Measurements from ENCODE around the gene ZNF70.
"Not testable (repeated sequence)": the region's sequence is repeated elsewhere in the genome, so short reads cannot be mapped to it uniquely, and the experiment has no call there.

The ZNF70 gene

DNA sequence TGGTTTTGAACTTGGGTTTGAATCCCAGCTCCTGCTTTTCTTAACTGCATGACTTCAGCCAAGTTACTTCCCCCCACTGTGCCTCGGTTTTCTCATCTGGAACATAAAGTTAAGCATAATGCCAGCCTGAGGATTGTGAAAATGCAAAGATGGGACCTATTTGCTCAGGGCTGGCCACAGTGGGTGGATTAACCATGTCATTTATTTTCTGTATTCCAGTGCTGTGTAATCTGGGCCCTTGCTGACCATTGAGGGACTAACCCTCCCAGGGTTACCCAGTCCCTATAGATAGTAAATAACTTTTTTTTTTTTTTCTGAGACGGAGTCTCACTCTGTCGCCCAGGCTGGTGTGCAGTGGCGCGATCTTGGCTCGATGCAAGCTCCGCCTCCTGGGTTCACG lies 4.8 kb upstream of the ZNF70 start:
- no peak for DNase-seq

DNA sequence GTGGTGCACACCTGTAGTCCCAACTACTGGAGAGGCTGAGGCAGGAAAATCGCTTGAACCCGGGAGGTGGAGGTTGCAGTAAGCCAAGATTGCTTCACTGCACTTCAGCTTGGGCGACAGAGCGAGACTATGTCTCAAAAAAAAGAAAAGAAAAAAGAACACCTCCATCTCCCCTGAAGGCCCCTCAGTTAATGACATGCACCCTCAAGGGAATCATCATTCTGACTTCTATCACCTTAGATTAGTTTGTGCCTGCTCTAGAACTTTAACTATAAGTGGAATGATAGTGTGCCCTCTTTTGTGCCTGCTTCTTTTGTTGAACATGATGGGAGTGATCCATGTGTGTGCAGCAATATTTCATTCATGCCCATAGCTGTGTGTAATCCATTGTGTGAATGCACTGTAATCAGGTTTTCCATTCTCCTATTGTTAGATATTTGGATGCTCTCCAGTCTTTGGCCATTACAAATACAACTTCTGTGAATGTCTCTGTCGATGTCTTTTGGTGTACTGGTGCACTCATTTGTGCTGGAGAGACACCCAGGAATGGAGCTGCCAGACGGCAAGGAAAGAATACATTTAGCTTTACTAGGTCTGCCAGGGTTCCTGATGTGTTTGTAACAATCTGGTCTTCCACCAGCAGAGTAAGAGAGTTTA lies 4.2 kb upstream of the ZNF70 start:
- no peak for DNase-seq

- DNase-seq = no peak
Observed at GRCh38 chr22:23754220-23754919, 3.5 kb upstream of the ZNF70 start, which contains the start of gene VPREB3. Gene VPREB3, minus strand, starts transcription at chr22:23754425. Its CDS starts 62 bp downstream, at chr22:23754363.

DNA sequence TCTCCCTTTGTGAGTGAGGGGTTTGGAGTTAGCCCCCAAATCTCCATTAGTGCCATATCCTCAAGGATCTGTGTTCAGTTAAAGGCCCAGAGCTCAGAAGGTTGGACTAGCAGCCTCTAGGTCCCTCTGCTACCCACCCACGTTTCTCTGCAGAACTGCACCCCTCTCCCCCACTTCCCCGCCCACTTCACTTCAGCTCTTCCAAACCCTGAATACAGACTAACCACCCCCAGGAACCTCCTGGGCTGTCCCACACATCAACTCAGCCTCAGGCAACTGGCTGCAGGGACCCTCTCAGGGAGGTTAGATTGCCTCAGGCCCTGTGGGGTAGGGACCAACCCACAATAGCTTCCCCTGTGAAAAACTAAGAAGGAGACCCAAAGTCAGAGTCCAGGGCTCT lies 2.5 kb upstream of the ZNF70 start:
- DNase-seq = no peak

DNA sequence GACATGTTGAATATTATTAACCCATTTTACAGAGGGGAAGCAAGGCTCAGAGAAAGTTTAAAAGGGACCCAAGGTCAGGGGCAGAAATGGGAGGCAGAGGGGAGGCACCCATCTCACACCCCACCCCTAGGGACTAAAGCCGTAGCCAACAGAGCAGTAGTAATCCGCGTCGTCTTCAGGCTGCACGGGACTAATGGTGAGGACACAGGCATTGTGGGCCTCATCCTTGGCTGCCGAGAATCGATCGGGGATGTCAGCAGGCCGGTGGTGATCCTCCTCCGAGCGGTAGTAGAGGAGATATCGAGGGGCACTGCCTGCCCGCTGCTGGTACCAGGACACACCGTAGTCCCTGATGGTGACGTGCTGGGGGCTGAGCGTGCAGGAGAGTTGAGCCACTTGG lies 1.8 kb upstream of the ZNF70 start:
- DNase-seq = no peak

DNA sequence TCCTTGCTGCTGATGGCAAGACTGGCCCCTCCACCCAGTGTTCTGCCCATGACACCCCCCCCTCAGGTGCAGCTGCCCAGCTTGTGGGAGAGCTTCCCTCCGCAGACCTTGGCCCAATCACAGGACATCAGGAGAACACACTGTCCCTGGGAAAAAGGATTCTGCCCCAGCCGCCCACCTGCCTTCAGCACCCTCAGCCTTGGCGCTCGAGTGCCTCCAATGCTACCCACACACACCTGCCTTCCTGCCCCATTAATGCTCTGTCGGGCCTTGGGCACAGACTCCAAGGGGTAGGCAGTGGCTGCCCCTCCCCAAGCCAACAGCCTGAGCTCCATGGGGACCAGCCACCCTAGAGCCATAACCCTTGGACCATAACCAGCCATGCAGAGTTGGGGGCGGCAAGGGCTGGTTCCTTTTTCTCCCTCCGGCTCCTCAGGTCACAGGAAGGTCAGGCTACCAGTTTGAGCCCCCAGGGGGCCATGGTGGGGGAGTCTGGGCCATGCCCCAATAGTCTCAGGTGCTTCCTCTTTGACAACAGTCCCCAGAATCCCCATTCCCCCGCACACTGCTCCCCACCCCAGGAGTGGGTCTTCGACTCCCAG lies 1.3 kb upstream of the ZNF70 start:
- peak in 1 of 2 donors; percentile 74 for DNase-seq

DNA sequence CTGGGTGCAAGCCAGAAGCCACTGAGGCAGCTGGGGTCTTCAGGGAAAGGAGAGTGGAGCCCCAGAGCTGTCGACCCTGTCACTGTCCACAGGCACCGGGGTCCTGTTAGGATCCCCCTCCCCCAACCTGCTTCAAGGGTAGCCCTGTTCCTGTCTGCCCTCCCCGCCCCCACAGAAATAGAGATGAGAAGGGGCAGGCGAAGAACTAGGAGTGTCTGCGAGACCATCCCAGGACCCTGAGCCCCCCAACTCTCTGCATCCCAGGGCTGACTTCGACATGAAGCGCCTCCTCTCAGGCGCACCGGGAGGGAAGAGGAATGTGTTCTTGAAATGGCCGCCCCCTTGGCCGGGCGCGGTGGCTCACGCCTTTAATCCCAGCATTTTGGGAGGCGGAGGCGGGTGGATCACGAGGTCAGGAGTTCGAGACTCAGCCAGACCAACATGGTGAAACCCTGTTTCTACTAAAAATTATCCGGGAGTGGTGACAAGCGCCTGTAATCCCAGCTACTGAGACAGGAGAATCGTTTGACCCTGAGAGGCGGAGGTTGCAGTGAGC lies 607 bp upstream of the ZNF70 start:
- no peak for DNase-seq

DNA sequence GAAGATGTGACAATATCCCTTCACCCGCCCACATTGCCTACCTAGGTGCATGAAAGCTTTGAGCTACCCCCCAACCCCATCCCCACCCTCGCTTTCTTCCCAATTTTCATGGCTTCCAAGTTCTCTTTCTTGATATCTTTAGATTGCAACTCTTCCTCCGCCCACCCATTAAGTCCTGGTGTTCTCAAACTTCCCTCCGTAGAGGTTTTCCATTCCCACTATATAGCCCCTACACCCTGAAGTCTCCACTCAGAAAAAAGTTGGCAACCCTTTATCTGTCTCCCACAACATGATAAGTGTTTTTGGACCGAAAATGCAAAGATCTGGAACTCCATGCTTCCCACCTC lies 572 bp downstream of the ZNF70 start:
- DNase-seq = no peak

GRCh38 chr22:23749841-23750301 lies 1.0 kb downstream of the ZNF70 start:
- DNase-seq = no peak

- no peak for DNase-seq
Observed at GRCh38 chr22:23745791-23746190, 5.1 kb downstream of the ZNF70 start.

DNA sequence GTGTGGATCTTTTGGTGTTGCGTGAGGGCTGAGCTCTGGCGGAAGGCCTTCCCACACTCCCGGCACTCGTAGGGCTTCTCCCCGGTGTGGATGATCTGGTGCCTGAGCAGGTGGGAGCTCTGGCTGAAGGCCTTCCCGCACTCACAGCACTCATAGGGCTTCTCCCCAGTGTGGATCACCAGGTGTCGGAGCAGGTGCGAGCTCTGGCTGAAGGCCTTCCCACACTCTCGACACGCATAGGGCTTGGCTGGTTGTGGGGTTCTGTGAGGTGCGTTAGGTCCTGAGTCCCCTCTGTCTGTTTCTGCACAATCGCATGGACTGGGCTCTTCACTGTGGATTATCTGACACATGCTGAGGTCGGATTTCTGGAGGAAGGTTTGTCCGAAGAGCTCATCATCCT lies 6.4 kb downstream of the ZNF70 start:
- DNase-seq = no peak

DNA sequence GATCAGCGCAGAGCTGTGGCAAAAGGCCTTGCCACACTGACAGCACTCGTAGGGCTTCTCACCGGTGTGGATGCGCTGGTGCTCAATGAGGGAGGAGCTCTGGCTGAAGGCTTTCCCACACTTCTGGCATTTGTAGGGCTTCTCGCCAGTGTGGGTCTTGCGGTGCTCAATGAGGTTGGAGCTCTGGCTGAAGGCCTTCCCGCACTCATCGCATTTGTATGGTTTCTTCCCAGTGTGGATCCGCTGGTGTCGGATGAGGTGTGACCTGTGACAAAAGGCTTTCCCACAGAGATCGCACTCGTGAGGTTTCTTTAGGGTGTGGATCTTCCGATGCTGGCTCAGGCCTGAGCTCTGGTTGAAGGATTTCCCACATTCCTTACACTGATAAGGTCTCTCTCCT lies 6.9 kb downstream of the ZNF70 start:
- no peak for DNase-seq

GRCh38 chr22:23743303-23743705 lies 7.6 kb downstream of the ZNF70 start:
- DNase-seq = no peak

DNA sequence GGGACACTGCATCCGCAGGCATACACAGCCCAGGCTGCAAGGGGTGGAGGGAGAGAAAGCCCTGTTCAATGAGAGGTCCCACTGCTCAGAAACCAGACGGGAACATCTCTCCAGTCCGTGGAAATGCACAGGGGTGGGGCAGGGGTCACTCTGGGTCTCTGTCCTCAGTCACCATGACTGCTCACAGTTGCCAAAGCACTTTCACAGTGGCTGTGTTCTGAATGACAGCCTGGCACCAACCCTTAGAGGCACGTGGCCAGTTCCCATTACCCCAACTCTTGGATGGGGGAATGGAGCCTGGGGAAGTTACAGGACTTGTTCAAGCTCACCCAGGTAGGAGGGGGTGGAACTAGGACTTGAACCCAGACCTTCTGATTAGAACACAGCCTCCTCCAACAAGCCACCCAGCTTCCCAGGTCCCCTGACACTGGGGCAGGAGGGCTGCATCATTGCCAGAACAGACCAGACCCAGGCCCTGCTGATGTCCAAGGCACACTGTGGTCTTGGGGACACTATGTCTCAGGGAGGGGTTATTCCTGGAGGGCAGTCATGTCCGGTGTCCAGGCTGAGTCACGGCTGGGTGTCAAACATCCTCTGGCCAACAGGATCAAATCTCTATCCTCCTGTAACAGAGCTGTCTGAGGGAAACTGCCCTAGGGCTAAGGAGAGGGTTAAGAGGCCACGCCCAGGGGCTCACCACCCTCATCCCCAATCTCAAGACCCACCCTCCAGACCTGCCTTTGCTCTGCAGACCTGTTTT lies 8.2 kb downstream of the ZNF70 start:
- DNase-seq = no peak

GRCh38 chr22:23737696-23738095 lies 13.2 kb downstream of the ZNF70 start:
- no peak for DNase-seq

- DNase-seq = not testable (repeated sequence)
Observed at GRCh38 chr22:23728108-23728507, 22.8 kb downstream of the ZNF70 start.

GRCh38 chr22:23722724-23723123 lies 28.2 kb downstream of the ZNF70 start:
- DNase-seq = no peak

DNA sequence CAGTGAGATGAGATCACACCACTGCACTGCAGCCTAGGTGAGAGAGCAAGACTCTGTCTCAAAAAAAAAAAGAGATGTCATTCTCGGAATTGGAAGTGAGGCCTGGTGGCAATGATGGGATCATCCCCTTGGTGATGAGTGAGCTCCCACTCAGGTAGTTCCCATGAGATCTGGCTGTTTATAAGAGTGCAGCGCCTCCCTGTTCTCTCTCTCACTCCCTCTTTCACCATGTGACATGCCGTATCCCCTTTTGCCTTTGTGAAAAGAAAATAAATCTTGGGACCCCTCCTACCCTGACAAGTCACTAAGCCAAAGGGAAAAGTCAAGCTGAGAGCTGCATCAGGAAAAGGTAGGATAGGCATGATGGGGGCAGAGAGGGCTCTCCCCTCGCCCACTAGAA lies 28.8 kb downstream of the ZNF70 start:
- DNase-seq = no peak

GRCh38 chr22:23720855-23721254 lies 30.1 kb downstream of the ZNF70 start:
- no peak for DNase-seq

DNA sequence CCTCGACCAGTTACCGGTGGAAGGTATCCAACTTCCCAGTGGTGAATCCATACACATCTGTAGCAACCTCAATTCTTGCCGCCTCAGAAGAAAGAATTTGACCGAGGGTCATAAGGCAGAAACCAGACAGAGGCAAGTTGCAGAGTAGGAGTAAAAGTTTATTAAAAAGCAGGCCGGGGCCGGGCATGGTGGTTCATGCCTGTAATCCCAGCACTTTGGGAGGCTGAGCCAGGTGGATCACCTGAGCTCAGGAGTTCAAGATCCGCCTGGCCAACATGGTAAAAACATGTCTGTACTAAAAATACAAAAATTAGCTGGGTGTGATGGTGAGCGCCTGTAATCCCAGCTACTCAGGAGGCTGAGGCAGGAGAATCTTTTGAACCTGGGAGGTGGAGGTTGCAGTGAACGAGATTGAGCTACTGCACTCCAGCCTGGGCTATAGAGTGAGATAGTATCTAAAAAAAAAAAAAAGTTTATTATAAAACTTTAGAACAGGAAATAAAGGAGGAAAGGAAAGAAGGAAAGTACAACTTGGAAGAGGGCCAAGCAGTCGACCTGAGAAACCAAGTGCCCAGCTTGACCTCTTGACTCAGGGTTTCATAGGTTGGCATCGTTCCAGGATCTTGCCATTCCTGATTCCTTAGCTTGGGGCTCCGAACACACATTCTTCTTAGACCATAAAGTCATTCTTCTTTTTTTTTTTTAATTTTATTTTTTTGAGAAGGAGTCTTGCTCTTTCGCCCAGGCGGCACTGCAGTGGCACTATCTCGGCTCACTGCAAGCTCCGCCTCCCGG lies 32.3 kb downstream of the ZNF70 start:
- DNase-seq = no peak

DNA sequence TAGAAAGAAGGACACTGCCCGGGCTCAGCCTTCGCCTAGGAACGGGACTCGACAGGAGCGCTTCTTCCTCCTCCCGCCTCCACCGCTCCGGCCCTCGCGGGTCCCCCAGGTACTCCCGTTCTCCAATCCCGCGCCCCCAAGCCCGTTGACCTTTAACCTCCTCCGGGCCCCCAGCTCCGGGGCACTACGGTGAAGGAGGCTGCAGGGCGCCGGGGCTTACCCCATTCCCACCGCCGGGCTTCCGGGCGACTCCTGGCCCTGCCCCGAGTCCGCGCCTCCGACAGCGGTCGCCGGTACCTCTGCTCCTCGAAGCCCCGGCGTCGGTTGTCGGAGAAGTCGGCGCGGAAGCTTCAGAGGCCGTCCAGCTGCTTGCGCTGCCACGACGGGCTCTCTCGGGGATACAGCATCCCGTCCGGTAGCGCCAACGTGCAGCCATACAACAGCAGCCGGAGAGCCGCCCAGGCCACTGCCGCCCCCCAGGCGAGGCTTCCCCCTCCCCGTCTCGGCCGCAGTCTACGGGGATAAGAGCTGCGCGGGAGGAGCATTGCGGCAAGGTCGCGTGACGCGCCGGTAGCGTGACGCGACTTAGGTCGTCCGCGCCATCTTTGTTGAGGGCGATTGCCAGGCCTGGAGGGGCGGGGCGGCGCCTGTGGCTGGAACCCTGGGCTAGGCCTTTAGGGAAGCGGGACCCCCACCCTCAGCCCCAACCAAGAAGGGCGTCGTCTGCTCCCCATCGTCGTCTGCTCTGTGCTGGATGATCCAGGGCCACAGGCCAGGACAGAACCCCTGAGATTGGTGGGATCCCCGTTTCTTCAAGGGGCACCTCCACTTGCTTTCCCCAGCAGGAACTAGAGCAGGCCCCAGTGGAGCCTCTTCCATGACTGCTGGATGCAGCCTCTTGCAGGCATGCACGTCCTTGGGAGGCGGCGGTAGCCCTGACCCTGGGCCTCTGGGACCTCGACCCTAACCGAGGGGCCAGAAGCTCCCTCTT lies 33.8 kb downstream of the ZNF70 start:
- DNase-seq = peak; percentile 84 to 86

Measured in CD4-positive, alpha-beta T cell treated with Interferon alpha-2 for 1 hour (primary cell).